K562 (cell line): Measurements from ENCODE around the gene SNAI1. TPM values are rescaled to one million over a fixed set of nuclear protein-coding genes. Genes with fewer than 3 reads are reported as not detected.
A peak's percentile ranks its signal among the peaks of the same experiment; 100 is the strongest.
"Not testable (repeated sequence)": the region's sequence is repeated elsewhere in the genome, so short reads cannot be mapped to it uniquely, and the experiment has no call there.

Experiments
- ATAC-seq: fragments of 200-7000 bp; cut with Tn5 transposase; 3 replicates; pipeline ENCODE4 v1.9.1; 2020; ENCODE audit warnings: moderate library complexity
- BruUV-seq: library from RNA; stranded (reverse); fragments of 400-500 nt; replicated peaks from 2 replicates; lab custom pipeline; 2021; lab: Mats Ljungman, UMichigan
- CTCF ChIA-PET: fragments of 300-600 bp; formaldehyde crosslinking; extraction: SDS; loops from one replicate; lab custom pipeline; 2021; ENCODE audit warnings: low intra/inter-chr PET ratio; lab: Yijun Ruan, JAX
- POLR2A ChIA-PET: fragments of 300-600, 350-650 bp; sonication (Branson Sonifier 250); formaldehyde crosslinking; extraction: SDS; loops from one replicate; lab custom pipeline; 2021; ENCODE audit warnings: antibody characterized with exemption, inconsistent platforms; lab: Yijun Ruan, JAX
- DNase-seq, 4 experiments: peaks; one replicate each; pipeline versions ENCODE4 v3.0.0 to v3.0.0-alpha.2; 2011 to 2018; ENCODE audit warnings: low spot score in 3 of 4, mixed read lengths in 3 of 4; ENCODE audit errors: extremely low read depth in 1 of 4
- FAIRE-seq: peaks from 2 replicates; lab custom pipeline; 2011; peaks lifted over from hg19 to GRCh38; lab: Jason Lieb, UNC
- H2AFZ ChIP-seq: 2 replicates; pipeline ENCODE4 v1.6.0; 2011; ENCODE audit warnings: low read depth, low read length, control low read depth, inconsistent platforms
- H3K27ac ChIP-seq: fragments of 200-600 bp; 3 replicates; pipeline ENCODE4 v1.8.0; 2011; ENCODE audit warnings: low read depth, mild to moderate bottlenecking, control low read depth, inconsistent platforms, low read length, moderate library complexity, mixed read lengths; ENCODE audit errors: extremely low read depth
- H3K27me3 ChIP-seq, 2 experiments: fragments of 300-600 bp in 1 of 2; 2 replicates in 1 of 2; 3 replicates in 1 of 2; pipeline versions ENCODE4 v1.6.0 to v1.8.0; 2011; ENCODE audit warnings: inconsistent platforms in 2 of 2, low read length in 2 of 2, mild to moderate bottlenecking in 1 of 2, mixed read lengths in 1 of 2, moderate library complexity in 1 of 2; ENCODE audit not compliant: control insufficient read depth in 2 of 2, insufficient read depth in 2 of 2
- H3K36me3 ChIP-seq: fragments of 300-600 bp; 3 replicates; pipeline ENCODE4 v1.8.0; 2011; ENCODE audit warnings: mild to moderate bottlenecking, low read length, inconsistent platforms; ENCODE audit not compliant: control insufficient read depth, insufficient read depth
- H3K4me1 ChIP-seq, 2 experiments: fragments of 200-600 bp in 1 of 2; replicated peaks in 1 of 2; 2 replicates in 1 of 2; 3 replicates in 1 of 2; pipeline versions ENCODE4 v1.5.1 to v1.8.0; 2011; ENCODE audit warnings: inconsistent platforms in 2 of 2, low read length in 2 of 2, mild to moderate bottlenecking in 1 of 2, mixed read lengths in 1 of 2, moderate library complexity in 1 of 2; ENCODE audit not compliant: control insufficient read depth in 2 of 2, insufficient read depth in 2 of 2
- H3K4me2 ChIP-seq: 2 replicates; pipeline ENCODE4 v1.6.1; 2011; ENCODE audit warnings: low read length, control low read depth, inconsistent platforms, mixed read lengths; ENCODE audit not compliant: insufficient read depth
- H3K4me3 ChIP-seq: fragments of 200-600 bp; sonication (generic), shearing (Covaris generic); 2 replicates; pipeline ENCODE4 v1.5.1; 2016; ENCODE audit warnings: control low read depth, inconsistent platforms
- H3K79me2 ChIP-seq: fragments of 200-600 bp; 3 replicates; pipeline ENCODE4 v1.8.0; 2011; ENCODE audit warnings: low read length, inconsistent platforms; ENCODE audit not compliant: control insufficient read depth, insufficient read depth
- H3K9ac ChIP-seq, 2 experiments: 2 replicates each; pipeline versions ENCODE4 v1.6.0 to v1.6.1; 2011; ENCODE audit warnings: low read depth in 2 of 2, low read length in 2 of 2, control low read depth in 1 of 2, inconsistent platforms in 1 of 2, mild to moderate bottlenecking in 1 of 2, mixed read lengths in 1 of 2; ENCODE audit not compliant: insufficient read depth in 1 of 2
- H3K9me1 ChIP-seq: one replicate; pipeline ENCODE4 v1.6.0; 2011; ENCODE audit warnings: inconsistent platforms, mild to moderate bottlenecking, low read length, moderate library complexity; ENCODE audit not compliant: control insufficient read depth, insufficient read depth
- H3K9me3 ChIP-seq: replicated peaks from 2 replicates; pipeline ENCODE4 v1.5.1; 2011; ENCODE audit warnings: low read depth, low read length, inconsistent platforms; ENCODE audit not compliant: control insufficient read depth, insufficient read depth
- H4K20me1 ChIP-seq: replicated peaks from 2 replicates; pipeline ENCODE4 v1.6.1; 2011; ENCODE audit warnings: low read length, inconsistent platforms, mixed read lengths; ENCODE audit not compliant: control insufficient read depth, insufficient read depth
- ATF2 ChIP-seq: sonication (generic); formaldehyde crosslinking; IDR thresholded peaks from 2 replicates; pipeline ENCODE4 v1.8.1; 2022; ENCODE audit warnings: missing genetic modification reagents
- CAMTA2 ChIP-seq: fragments of 250-450 bp; sonication (Bioruptor Pico); conservative IDR thresholded peaks from 2 replicates; pipeline ENCODE4 v1.5.1; 2022
- GATA2 ChIP-seq: sonication (generic); formaldehyde crosslinking; IDR thresholded peaks from 2 replicates; pipeline ENCODE4 v1.4.0; 2020; ENCODE audit warnings: mild to moderate bottlenecking, missing genetic modification reagents
- HEY1 ChIP-seq: fragments of 250-450 bp; sonication (Bioruptor Pico); IDR thresholded peaks from 2 replicates; pipeline ENCODE4 v1.5.0; 2020; ENCODE audit warnings: mild to moderate bottlenecking, moderate library complexity, borderline replicate concordance
- MIER1 ChIP-seq: fragments of 450-650 bp; IDR thresholded peaks from 2 replicates; pipeline ENCODE4 v1.6.1; 2016; ENCODE audit warnings: antibody characterized with exemption, mild to moderate bottlenecking, low read depth
- MTF1 ChIP-seq: fragments of 250-450 bp; sonication (Bioruptor Pico); IDR thresholded peaks from 2 replicates; pipeline ENCODE4 v1.9.0; 2021; ENCODE audit warnings: moderate library complexity, mild to moderate bottlenecking, inconsistent platforms, borderline replicate concordance
- NFIC ChIP-seq: fragments of 450-650 bp; IDR thresholded peaks from 2 replicates; pipeline ENCODE4 v1.6.1; 2017; ENCODE audit warnings: mild to moderate bottlenecking, inconsistent platforms
- SRSF7 ChIP-seq: fragments of 200-400 bp; formaldehyde crosslinking; optimal IDR thresholded peaks from 2 replicates; pipeline ENCODE3; 2017; ENCODE audit warnings: mild to moderate bottlenecking, low read depth, low read length
- STAT5A ChIP-seq: IDR thresholded peaks from 2 replicates; pipeline ENCODE4 v1.6.1; 2012; ENCODE audit warnings: low read length, inconsistent platforms, borderline replicate concordance
- THRAP3 ChIP-seq: fragments of 450-650 bp; IDR thresholded peaks from 2 replicates; pipeline ENCODE4 v1.6.1; 2016; ENCODE audit warnings: mild to moderate bottlenecking, inconsistent platforms, borderline replicate concordance
- ZNF3 ChIP-seq: fragments of 250-450 bp; sonication (Bioruptor Pico); IDR thresholded peaks from 2 replicates; pipeline ENCODE4 v1.5.0; 2021; ENCODE audit warnings: mild to moderate bottlenecking, moderate library complexity
- ZNF75A ChIP-seq: fragments of 450-650 bp; formaldehyde crosslinking; IDR thresholded peaks from 2 replicates; pipeline ENCODE4 v1.4.0; 2020; ENCODE audit warnings: mild to moderate bottlenecking
- ZZZ3 ChIP-seq: fragments of 450-650 bp; IDR thresholded peaks from 2 replicates; pipeline ENCODE4 v1.6.1; 2016; ENCODE audit warnings: antibody characterized with exemption, mild to moderate bottlenecking, moderate library complexity
- WGBS: fragments of 100-300 bp; shearing (Covaris generic); methylation state at CpG from one replicate; pipeline ENCODE4 v1.1.6; 2016; ENCODE audit warnings: low coverage, mixed read lengths; ENCODE audit not compliant: insufficient coverage; ENCODE audit errors: missing lambda C conversion rate; 5-methylcytosine and 5-hydroxymethylcytosine counted together
- in situ Hi-C: fragments of 300-500 bp; cut with MboI; formaldehyde crosslinking; loops from 4 replicates; pipeline ENCODE4 v1.15.0; 2018; ENCODE audit warnings: inconsistent platforms, mixed read lengths
- intact Hi-C: fragments of 100-400 bp; cut with micrococcal nuclease; formaldehyde crosslinking; loops from 2 replicates; pipeline ENCODE4 v1.14.2; 2022
- polyA plus RNA-seq, 8 experiments: library from polyadenylated mRNA; depleted of rRNA in 4 of 8; stranded (reverse) in 5 of 8; unstranded in 3 of 8; fragments of >200 nt; fragmentation: Nextera tagmentation in 2 of 8; fragmentation: Illumina TruSeq in 1 of 8; extraction: Ambion mirVana in 2 of 8; extraction: Trizol in 1 of 8; gene quantifications; 2 replicates each; pipeline versions ENCODE4 v1.2.1 to v1.2.3, GENCODE V29; 2011 to 2014; ENCODE audit warnings: inconsistent platforms in 1 of 8, missing spikeins in 1 of 8
- total RNA-seq, 7 experiments: library from RNA; depleted of rRNA in 6 of 7; stranded (reverse); fragments of >200 nt in 6 of 7; fragmentation: Illumina TruSeq in 2 of 7; extraction: Trizol in 2 of 7; gene quantifications; 2 replicates each; pipeline versions ENCODE4 v1.2.1 to v1.2.3, GENCODE V29; 2011 to 2021; ENCODE audit warnings: low replicate concordance in 1 of 7

SNAI1 gene
- total and polyA plus RNA-seq, 9 of the 15 experiments (the other 6 are each of a cell fraction or from before 2014, with no cell fraction given): 0.32 to 11.6 (median 2.0) TPM

- DNase-seq (no peak), ATAC-seq (no peak), FAIRE-seq (no peak)
- CTCF ChIA-PET: no interaction called here
- intact Hi-C loops: no loop called here
- H3K4me3 ChIP-seq: no peak overlapping the region
- no TSS peak for BruUV-seq
- 81% methylated on average over 32 of the region's 71 CpGs for WGBS
- no peak overlapping the region for H2AFZ ChIP-seq
- H3K9me1 ChIP-seq: no peaks in the 10 kb centered on the region
- in situ Hi-C loops: no loop called here
- H3K9me3 ChIP-seq: no peaks in the 10 kb centered on the region
- no peaks in the 10 kb centered on the region for H3K27me3 ChIP-seq
- peaks cover 26 to 40% of the 10 kb centered on the region in 2 experiments for H3K4me1 ChIP-seq
- H3K27ac ChIP-seq: no peak overlapping the region
- POLR2A ChIA-PET: interaction anchor here (0.6 to 2.1 kb wide), 2 partner anchors 21 to 26 kb away, joined by 3 to 6 read pairs; no protein-coding TSS in a partner anchor
- no peak overlapping the region for H3K4me2 ChIP-seq
- H3K36me3 ChIP-seq: no peaks in the 10 kb centered on the region
- peak overlapping the region in 1 of 2 experiments; percentile 19; a peak in 2 of 4 replicates for H3K9ac ChIP-seq
- H3K79me2 ChIP-seq: no peaks in the 10 kb centered on the region; the same call in 2 of the 3 replicates
- no peak for TF ChIP-seq THRAP3
- no peak for TF ChIP-seq ZZZ3
- no peak for TF ChIP-seq GATA2 (CRISPR knock-in tag)
- no peak for TF ChIP-seq HEY1 (CRISPR knock-in tag)
- TF ChIP-seq ZNF75A (CRISPR knock-in tag): no peak
- no peak for TF ChIP-seq ATF2 (CRISPR knock-in tag)
- TF ChIP-seq MTF1: no peak
- no peak for TF ChIP-seq ZNF3 (CRISPR knock-in tag)
- no peak for TF ChIP-seq MIER1
- TF ChIP-seq STAT5A: no peak
- no peak for TF ChIP-seq CAMTA2 (CRISPR knock-in tag)
- no peak for TF ChIP-seq NFIC
- no peak for TF ChIP-seq SRSF7
- no peaks in the 10 kb centered on the region for H4K20me1 ChIP-seq
Measured at GRCh38 chr20:50009521-50010454, 27.0 kb downstream of the SNAI1 start.

GRCh38 chr20:50011597-50011996 is 28.8 kb downstream of the SNAI1 start:
- H3K36me3 ChIP-seq, BruUV-seq, in situ Hi-C loops, H3K27me3 ChIP-seq, H3K9me3 ChIP-seq, H3K79me2 ChIP-seq, H4K20me1 ChIP-seq, CTCF ChIA-PET, H3K27ac ChIP-seq, intact Hi-C loops, H2AFZ ChIP-seq, DNase-seq, H3K9me1 ChIP-seq, H3K4me2 ChIP-seq, H3K9ac ChIP-seq, H3K4me3 ChIP-seq, ATAC-seq, FAIRE-seq: not testable (repeated sequence)
- WGBS: 53% methylated on average over 3 of the region's 3 CpGs
- H3K4me1 ChIP-seq: peaks cover 39 to 49% of the 10 kb centered on the region in 2 experiments
- POLR2A ChIA-PET: interaction anchor here (0.9 to 3.4 kb wide), 3 partner anchors 9 to 60 kb away, joined by 3 to 19 read pairs (median 4); partner anchors contain the start of gene SNAI1
